ENCODE measurements around the gene CYTIP.
"Not testable (repeated sequence)": the region's sequence is repeated elsewhere in the genome, so short reads cannot be mapped to it uniquely, and the experiment has no call there.

GRCh38 chr2:157402801-157403485, 40.9 kb downstream of the CYTIP start:
- TF ChIP-seq EZH2 (IDR thresholded peaks at IDR 0.05; ENCODE audit: low read depth); CTCF (conservative IDR thresholded peaks at IDR 0.05): not testable (repeated sequence)

Measured in PC-9 (cell line).